Measurements from ENCODE around the gene SGMS2. TPM values are rescaled to one million over a fixed set of nuclear protein-coding genes. Genes with fewer than 3 reads are reported as not detected.
A peak's percentile ranks its signal among the peaks of the same experiment; 100 is the strongest.

The SGMS2 gene
- total RNA-seq, 1 donor from 2014 or later = 7.5 TPM

DNA sequence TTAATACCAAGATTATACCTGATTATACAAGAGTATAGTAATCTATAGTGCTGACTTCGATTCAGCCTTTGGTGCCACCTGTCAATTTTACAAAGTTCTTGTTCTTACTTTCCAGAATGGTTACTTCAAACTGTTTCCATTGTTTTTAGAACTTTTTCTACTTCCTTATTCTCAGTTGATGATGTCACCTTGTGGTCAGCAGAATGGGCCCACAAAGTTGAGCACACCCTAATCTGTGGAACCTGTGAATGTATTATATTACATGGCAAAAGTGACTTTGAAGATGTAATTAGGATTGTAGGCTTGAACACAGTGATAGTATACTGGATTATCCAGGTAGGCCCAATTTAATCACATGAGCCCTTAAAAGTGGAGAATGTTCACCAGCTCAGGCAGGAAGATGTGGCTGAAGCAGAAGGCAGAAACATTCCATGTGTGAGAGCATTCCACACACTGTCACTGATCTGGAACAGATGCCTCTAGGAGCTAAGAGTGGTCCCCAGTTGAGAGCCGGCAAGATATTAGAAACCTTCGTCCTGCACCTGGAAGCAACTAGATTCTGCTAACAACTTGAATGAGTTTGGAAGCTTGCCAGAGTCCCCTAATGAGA is 6.3 kb upstream of the SGMS2 start:
- Mint-ChIP-seq H3K9me3 (no peaks in the 10 kb centered on the region), H3K36me3 (no peaks in the 10 kb centered on the region), H3K27me3 (ENCODE audit: low read depth) (peaks cover 15% of the 10 kb centered on the region), H3K27ac (no peak overlapping the region), H3K4me1 (peaks cover 2% of the 10 kb centered on the region), H3K4me3 (no peak overlapping the region)
- no peak for DNase-seq (ENCODE audit: low spot score in 2 of 2, unreplicated experiment in 2 of 2)
- TF ChIP-seq CTCF (IDR thresholded peaks at IDR 0.05; ENCODE audit: unreplicated experiment) = no peak

GRCh38 chr4:107823870-107824349 is 822 bp upstream of the SGMS2 start:
- Mint-ChIP-seq H3K27ac (peak overlapping the region; percentile 96), H3K9me3 (no peaks in the 10 kb centered on the region), H3K27me3 (ENCODE audit: low read depth) (peaks cover 37% of the 10 kb centered on the region), H3K36me3 (no peaks in the 10 kb centered on the region), H3K4me1 (peaks cover 17% of the 10 kb centered on the region), H3K4me3 (peak overlapping the region; percentile 97)
- no peak for TF ChIP-seq CTCF (IDR thresholded peaks at IDR 0.05; ENCODE audit: unreplicated experiment)
- no peak for DNase-seq (ENCODE audit: low spot score in 2 of 2, unreplicated experiment in 2 of 2)

DNA sequence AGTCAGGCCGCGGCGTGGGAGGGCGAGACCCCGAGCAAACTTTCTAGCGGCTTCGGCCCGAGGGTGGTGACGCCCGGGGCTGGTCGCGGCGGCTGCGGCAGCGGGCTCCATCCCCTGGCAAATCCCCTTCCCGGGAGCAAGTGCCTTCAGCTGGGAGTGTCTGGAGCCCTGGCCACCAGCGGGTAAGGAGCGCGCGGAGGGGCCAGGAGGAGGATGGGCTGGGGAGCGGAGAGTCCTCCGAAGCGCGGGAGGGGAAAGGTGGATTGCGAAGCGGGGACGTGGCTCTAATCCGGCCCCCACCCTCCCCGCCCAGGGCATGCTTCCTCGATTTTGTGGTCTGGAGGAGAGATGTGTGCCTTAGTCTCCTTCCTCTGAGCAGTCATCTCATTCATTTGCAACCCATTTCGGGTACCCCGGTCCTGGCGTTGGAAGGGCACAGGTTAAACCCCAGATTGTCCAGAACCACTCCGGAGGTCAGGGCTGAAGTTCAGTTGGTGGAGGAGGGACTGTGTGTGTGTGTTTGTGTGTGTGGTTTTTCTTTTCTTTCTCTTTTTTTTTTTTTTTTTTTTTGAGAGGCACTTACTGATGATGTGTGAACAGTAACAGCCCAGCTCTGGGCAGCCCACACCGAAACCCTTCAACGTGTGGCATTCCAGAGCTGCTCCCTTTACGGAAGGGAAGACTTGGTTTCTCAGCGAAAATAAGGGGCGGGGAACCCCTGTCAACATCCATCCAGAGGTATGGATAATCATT is 516 bp downstream of the SGMS2 start:
- Mint-ChIP-seq H3K4me1 (peaks cover 17% of the 10 kb centered on the region), H3K27me3 (ENCODE audit: low read depth) (peaks cover 32% of the 10 kb centered on the region), H3K4me3 (peak overlapping the region; percentile 84), H3K36me3 (no peaks in the 10 kb centered on the region), H3K27ac (peak overlapping the region; percentile 83), H3K9me3 (no peaks in the 10 kb centered on the region)
- TF ChIP-seq CTCF (IDR thresholded peaks at IDR 0.05; ENCODE audit: unreplicated experiment) = no peak
- peak in 1 of 2 experiments; percentile 22 for DNase-seq (ENCODE audit: low spot score in 2 of 2, unreplicated experiment in 2 of 2)

- H3K27me3 Mint-ChIP-seq (ENCODE audit: low read depth) = peaks cover 25% of the 10 kb centered on the region
- DNase-seq (ENCODE audit: low spot score in 2 of 2, unreplicated experiment in 2 of 2) = no peak
- peaks cover 17% of the 10 kb centered on the region for H3K4me1 Mint-ChIP-seq
- TF ChIP-seq CTCF (IDR thresholded peaks at IDR 0.05; ENCODE audit: unreplicated experiment) = no peak
- H3K27ac Mint-ChIP-seq = no peak overlapping the region
- H3K9me3 Mint-ChIP-seq = no peaks in the 10 kb centered on the region
- H3K4me3 Mint-ChIP-seq = no peak overlapping the region
- no peaks in the 10 kb centered on the region for H3K36me3 Mint-ChIP-seq
These were observed 1.8 kb downstream of the SGMS2 start for GRCh38 chr4:107826421-107826980.

DNA sequence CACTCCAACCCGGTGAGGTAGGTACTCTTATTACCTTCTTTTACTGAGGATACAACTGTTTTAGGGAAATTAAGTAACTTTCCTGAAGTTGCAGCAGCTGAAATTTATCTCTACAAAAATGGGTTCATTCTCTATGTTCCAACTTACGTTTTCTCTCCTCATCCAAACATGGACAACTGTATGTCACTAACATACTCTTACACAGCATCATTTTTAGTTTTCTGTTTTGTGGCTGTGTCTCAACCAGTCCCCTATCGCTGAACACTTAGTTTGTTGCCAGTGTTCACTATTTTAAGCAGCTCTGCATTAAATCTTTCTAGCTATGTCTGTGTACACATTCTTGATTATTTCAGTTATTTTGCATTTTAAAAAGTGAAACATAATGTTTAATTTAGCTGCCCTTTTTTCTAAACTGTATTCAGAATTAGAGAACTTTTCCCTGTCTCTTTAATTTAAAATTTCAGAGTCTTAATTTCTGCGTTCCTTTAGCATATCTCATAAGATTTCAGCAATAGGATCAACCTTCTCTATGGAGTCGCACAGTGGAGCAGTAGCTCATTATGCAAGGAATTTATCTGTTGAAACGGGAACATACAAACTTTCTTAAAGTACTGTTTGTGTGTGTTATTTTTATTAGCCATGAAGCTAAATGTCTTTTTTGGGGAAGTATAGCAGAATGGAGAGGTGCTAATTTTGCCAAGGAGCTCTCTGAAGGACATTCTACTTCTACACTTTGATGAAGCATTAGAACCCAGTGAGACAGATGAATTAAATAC is 3.8 kb downstream of the SGMS2 start:
- H3K4me3 Mint-ChIP-seq = no peak overlapping the region
- peaks cover 17% of the 10 kb centered on the region for H3K4me1 Mint-ChIP-seq
- no peak for DNase-seq (ENCODE audit: low spot score in 2 of 2, unreplicated experiment in 2 of 2)
- H3K36me3 Mint-ChIP-seq = peaks cover under 1% of the 10 kb centered on the region
- peaks cover 1% of the 10 kb centered on the region for H3K9me3 Mint-ChIP-seq
- no peak for TF ChIP-seq CTCF (IDR thresholded peaks at IDR 0.05; ENCODE audit: unreplicated experiment)
- H3K27me3 Mint-ChIP-seq (ENCODE audit: low read depth) = peaks cover 20% of the 10 kb centered on the region
- H3K27ac Mint-ChIP-seq = no peak overlapping the region
